Measurements from ENCODE around the gene SDC1. TPM values are rescaled to one million over a fixed set of nuclear protein-coding genes. Genes with fewer than 3 reads are reported as not detected.

The SDC1 gene
- polyA plus RNA-seq, 1 donor = 49.7 TPM

DNA sequence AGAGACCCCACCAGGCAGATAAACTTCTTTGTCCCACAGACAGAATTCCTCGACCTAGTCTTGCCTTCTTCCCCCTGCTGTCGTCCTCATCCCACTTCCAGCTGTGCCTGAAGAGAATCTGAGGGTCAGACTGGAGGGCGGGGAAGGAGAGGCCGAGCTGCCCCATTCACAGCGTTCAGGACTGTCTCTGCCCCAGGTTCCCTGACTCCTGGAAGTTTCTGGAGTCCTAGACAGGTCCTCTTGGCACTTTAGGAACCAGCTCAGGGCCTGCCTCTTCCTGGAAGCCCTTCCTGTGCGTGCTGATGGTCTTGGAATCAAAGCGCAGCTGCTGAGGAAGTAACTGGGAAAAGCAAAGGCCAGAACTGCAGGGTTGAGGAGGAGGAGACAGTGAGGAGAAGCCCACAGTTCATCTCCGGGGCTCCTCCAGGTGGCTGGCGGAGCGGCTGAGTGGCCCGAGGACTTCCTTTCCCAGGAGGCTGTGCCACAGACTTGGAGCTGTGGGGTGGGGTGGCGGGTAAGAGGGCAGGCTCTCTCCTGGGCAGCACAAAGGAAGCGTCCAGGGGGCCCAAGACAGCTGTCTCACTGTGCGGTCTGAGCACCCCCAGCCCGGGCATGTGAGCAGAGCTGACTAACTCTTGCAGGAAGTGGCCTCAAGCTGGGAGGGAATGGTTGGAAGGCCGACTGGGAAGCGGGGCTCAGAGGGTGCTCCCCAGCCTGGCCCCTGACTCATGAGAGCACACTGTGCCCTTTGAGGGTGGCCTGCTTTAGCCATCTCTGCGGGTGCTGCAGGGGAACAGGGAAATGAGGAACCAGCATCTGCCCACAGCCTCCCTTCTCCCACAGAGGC is 39.5 kb downstream of the SDC1 start:
- peaks cover 38% of the 10 kb centered on the region for H3K4me1 ChIP-seq (ENCODE audit: control insufficient read depth, insufficient read depth, low read length)
- no peaks in the 10 kb centered on the region for H3K9me3 ChIP-seq (ENCODE audit: control insufficient read depth, low read depth, low read length)
- peak overlapping the region; percentile 76 for H3K27ac ChIP-seq (ENCODE audit: low read length)
- no peaks in the 10 kb centered on the region for H3K27me3 ChIP-seq (ENCODE audit: control insufficient read depth, insufficient read depth, low read length)
- WGBS (ENCODE audit: insufficient coverage, low lambda C conversion rate) = no CpG with 5 or more reads among the region's 18 CpGs
- no peak overlapping the region for H3K4me3 ChIP-seq (ENCODE audit: low read length)
- DNase-seq = peak in 1 of 2 donors; percentile 50
- no peaks in the 10 kb centered on the region for H3K36me3 ChIP-seq (ENCODE audit: control insufficient read depth, insufficient read depth, low read length)

DNA sequence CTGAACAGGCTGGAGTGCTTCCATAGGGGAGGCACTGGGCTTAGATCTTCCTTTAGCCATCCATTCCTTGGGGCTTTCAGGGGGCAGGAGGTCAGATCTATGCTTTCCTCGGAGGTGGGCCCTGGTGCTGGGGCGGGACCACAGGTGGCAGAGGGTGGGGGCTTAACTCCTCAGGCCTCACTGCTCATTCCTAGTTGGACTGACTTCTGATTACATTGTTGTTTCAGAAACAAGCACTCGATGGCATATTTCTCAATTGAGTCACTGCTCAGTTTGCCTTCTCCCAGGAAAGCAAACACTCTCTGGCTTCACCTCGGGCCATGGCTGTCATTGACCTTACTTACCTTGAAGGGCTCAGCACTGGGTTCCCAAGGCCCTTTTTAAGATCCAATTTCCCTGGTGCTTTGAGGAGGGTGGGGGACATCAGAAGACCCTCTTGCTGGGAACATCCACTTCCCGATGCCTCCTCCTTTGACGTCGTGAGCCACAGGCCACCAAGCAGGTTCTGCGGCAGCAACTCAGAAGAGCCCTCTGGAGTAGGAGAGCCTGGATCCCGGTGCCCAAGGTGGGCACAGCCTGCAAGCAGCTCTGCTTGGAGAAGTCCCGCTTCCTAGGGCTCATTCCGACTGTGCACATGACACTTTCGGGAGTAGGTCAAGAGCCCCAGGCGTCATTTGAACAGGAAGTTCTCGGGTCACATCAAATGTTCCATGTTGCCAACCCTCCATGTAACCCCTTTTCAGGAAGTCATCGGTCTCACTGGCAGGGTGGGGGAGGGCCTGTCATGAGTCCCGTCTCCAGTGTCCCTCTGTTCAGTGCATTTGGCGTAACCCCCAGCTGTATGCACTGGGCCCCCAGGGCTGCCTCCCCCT is 40.6 kb downstream of the SDC1 start:
- peak overlapping the region; percentile 45 for H3K27ac ChIP-seq (ENCODE audit: low read length)
- H3K4me3 ChIP-seq (ENCODE audit: low read length) = no peak overlapping the region
- peak in 1 of 2 donors; percentile 50 for DNase-seq
- H3K36me3 ChIP-seq (ENCODE audit: control insufficient read depth, insufficient read depth, low read length) = no peaks in the 10 kb centered on the region
- no peaks in the 10 kb centered on the region for H3K27me3 ChIP-seq (ENCODE audit: control insufficient read depth, insufficient read depth, low read length)
- peaks cover 49% of the 10 kb centered on the region for H3K4me1 ChIP-seq (ENCODE audit: control insufficient read depth, insufficient read depth, low read length)
- no CpG with 5 or more reads among the region's 17 CpGs for WGBS (ENCODE audit: insufficient coverage, low lambda C conversion rate)
- H3K9me3 ChIP-seq (ENCODE audit: control insufficient read depth, low read depth, low read length) = no peaks in the 10 kb centered on the region

DNA sequence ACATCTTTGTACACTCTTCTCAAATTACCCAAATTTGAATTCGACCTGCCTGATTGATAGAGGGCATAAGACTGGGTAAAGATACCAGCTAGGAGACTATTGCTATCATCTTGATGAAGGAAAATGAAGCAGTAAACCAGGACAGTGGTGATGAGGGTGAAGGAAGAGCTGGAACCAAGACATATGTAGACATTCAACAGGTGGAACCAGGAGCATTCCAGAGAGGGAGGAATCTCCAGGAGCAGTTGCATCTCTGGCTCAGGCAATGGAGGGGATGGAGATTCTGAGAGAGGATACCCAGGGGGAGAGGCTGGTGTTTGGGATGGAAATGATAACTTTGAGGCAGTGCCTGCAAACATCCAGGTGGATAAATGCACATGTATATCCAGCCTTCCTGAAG is 41.6 kb downstream of the SDC1 start:
- H3K9me3 ChIP-seq (ENCODE audit: control insufficient read depth, low read depth, low read length) = no peaks in the 10 kb centered on the region
- H3K4me1 ChIP-seq (ENCODE audit: control insufficient read depth, insufficient read depth, low read length) = peaks cover 58% of the 10 kb centered on the region
- DNase-seq = no peak
- no peaks in the 10 kb centered on the region for H3K27me3 ChIP-seq (ENCODE audit: control insufficient read depth, insufficient read depth, low read length)
- H3K36me3 ChIP-seq (ENCODE audit: control insufficient read depth, insufficient read depth, low read length) = no peaks in the 10 kb centered on the region
- WGBS (ENCODE audit: insufficient coverage, low lambda C conversion rate) = no CpG with 5 or more reads among the region's 1 CpG
- no peak overlapping the region for H3K4me3 ChIP-seq (ENCODE audit: low read length)
- no peak overlapping the region for H3K27ac ChIP-seq (ENCODE audit: low read length)

DNA sequence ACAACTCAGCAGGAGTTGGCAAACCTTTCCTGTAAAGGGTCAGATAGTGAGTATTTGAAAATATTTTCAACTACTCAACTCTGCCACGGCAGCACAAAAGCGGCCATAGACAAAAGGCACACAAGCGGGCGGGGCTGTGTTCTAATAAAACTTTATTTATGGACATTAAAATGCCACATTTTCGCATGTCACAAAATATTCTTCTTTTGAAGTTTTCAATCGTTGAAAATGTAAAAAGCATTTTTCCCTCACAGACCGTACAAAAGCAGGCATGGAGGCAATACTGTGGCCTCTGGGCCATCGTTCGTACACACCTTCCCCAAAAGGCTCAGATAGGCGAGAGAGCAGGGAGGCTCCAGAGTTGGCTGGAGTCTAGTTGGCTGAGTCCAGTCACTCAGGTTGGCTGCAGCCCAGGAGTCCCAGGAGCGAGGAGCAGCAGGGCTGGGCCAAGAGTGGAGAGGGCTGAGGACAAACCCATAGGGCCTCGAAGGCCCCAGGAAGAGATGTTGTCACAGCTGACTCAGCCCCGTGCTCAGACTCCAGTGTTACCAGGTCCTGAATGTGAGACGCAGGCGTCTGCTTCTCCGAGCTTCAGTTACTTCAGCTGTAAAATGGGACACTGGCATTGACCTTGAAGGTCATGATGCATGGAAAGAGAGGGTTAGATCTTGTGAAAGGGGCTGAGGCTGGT is 42.5 kb downstream of the SDC1 start:
- no peak overlapping the region for H3K27ac ChIP-seq (ENCODE audit: low read length)
- H3K36me3 ChIP-seq (ENCODE audit: control insufficient read depth, insufficient read depth, low read length) = no peaks in the 10 kb centered on the region
- no peaks in the 10 kb centered on the region for H3K27me3 ChIP-seq (ENCODE audit: control insufficient read depth, insufficient read depth, low read length)
- H3K4me3 ChIP-seq (ENCODE audit: low read length) = no peak overlapping the region
- DNase-seq = no peak
- H3K4me1 ChIP-seq (ENCODE audit: control insufficient read depth, insufficient read depth, low read length) = peaks cover 68% of the 10 kb centered on the region
- no peaks in the 10 kb centered on the region for H3K9me3 ChIP-seq (ENCODE audit: control insufficient read depth, low read depth, low read length)
- WGBS (ENCODE audit: insufficient coverage, low lambda C conversion rate) = 100% methylated on average over 2 of the region's 16 CpGs

DNA sequence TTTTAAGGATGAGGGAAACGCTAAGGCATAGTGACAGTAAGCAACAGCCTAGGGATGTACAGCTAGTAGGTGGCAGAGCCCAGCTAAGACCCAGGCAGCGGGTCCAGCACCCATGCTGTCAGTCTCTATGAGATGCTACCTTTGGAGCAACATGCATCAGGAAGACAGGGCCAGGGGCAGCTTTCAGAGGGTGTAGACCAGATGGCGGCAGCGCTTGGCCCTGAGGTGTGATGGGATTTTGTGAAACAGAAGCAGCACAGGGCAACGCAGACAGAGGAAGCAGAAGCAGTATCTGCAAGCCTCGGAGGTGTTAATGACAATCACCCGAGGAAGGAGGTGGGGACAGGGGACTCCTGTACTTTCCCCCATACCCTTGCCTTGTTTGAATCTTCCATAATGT is 43.2 kb downstream of the SDC1 start:
- H3K27ac ChIP-seq (ENCODE audit: low read length) = no peak overlapping the region
- H3K4me3 ChIP-seq (ENCODE audit: low read length) = no peak overlapping the region
- no peaks in the 10 kb centered on the region for H3K27me3 ChIP-seq (ENCODE audit: control insufficient read depth, insufficient read depth, low read length)
- H3K9me3 ChIP-seq (ENCODE audit: control insufficient read depth, low read depth, low read length) = no peaks in the 10 kb centered on the region
- no peaks in the 10 kb centered on the region for H3K36me3 ChIP-seq (ENCODE audit: control insufficient read depth, insufficient read depth, low read length)
- WGBS (ENCODE audit: insufficient coverage, low lambda C conversion rate) = no CpG with 5 or more reads among the region's 7 CpGs
- DNase-seq = no peak
- H3K4me1 ChIP-seq (ENCODE audit: control insufficient read depth, insufficient read depth, low read length) = peaks cover 62% of the 10 kb centered on the region

GRCh38 chr2:20180676-20181648 is 44.0 kb downstream of the SDC1 start:
- Histone ChIP-seq H3K4me3 (ENCODE audit: low read length) (no peak overlapping the region), H3K36me3 (ENCODE audit: control insufficient read depth, insufficient read depth, low read length) (no peaks in the 10 kb centered on the region), H3K9me3 (ENCODE audit: control insufficient read depth, low read depth, low read length) (no peaks in the 10 kb centered on the region), H3K27me3 (ENCODE audit: control insufficient read depth, insufficient read depth, low read length) (no peaks in the 10 kb centered on the region), H3K4me1 (ENCODE audit: control insufficient read depth, insufficient read depth, low read length) (peaks cover 54% of the 10 kb centered on the region), H3K27ac (ENCODE audit: low read length) (no peak overlapping the region)
- no peak for DNase-seq
- WGBS (ENCODE audit: insufficient coverage, low lambda C conversion rate) = 100% methylated on average over 1 of the region's 17 CpGs

- no peaks in the 10 kb centered on the region for H3K36me3 ChIP-seq (ENCODE audit: control insufficient read depth, insufficient read depth, low read length)
- H3K4me1 ChIP-seq (ENCODE audit: control insufficient read depth, insufficient read depth, low read length) = peaks cover 45% of the 10 kb centered on the region
- WGBS (ENCODE audit: insufficient coverage, low lambda C conversion rate) = no CpG with 5 or more reads among the region's 25 CpGs
- no peaks in the 10 kb centered on the region for H3K27me3 ChIP-seq (ENCODE audit: control insufficient read depth, insufficient read depth, low read length)
- H3K27ac ChIP-seq (ENCODE audit: low read length) = peak overlapping the region; percentile 84
- H3K4me3 ChIP-seq (ENCODE audit: low read length) = peak overlapping the region; percentile 14
- DNase-seq = peak; percentile 76 to 80
- no peaks in the 10 kb centered on the region for H3K9me3 ChIP-seq (ENCODE audit: control insufficient read depth, low read depth, low read length)
Observed at GRCh38 chr2:20179755-20180594, 45.0 kb downstream of the SDC1 start.

- no CpG with 5 or more reads among the region's 3 CpGs for WGBS (ENCODE audit: insufficient coverage, low lambda C conversion rate)
- no peaks in the 10 kb centered on the region for H3K27me3 ChIP-seq (ENCODE audit: control insufficient read depth, insufficient read depth, low read length)
- no peaks in the 10 kb centered on the region for H3K9me3 ChIP-seq (ENCODE audit: control insufficient read depth, low read depth, low read length)
- no peak for DNase-seq
- H3K27ac ChIP-seq (ENCODE audit: low read length) = peak overlapping the region; percentile 84
- no peak overlapping the region for H3K4me3 ChIP-seq (ENCODE audit: low read length)
- no peaks in the 10 kb centered on the region for H3K36me3 ChIP-seq (ENCODE audit: control insufficient read depth, insufficient read depth, low read length)
- H3K4me1 ChIP-seq (ENCODE audit: control insufficient read depth, insufficient read depth, low read length) = peaks cover 39% of the 10 kb centered on the region
Observed at GRCh38 chr2:20179466-20179754, 45.5 kb downstream of the SDC1 start.
